ENCODE measurements around the gene SCUBE3. TPM values are rescaled to one million over a fixed set of nuclear protein-coding genes. Genes with fewer than 3 reads are reported as not detected.
A peak's percentile ranks its signal among the peaks of the same experiment; 100 is the strongest.

Gene SCUBE3
- total and polyA plus RNA-seq, 2 of the 13 experiments (the other 11 are each of a cell fraction or from before 2014, with no cell fraction given), result not detected

GRCh38 chr6:35185302-35185681 is 28.5 kb upstream of the SCUBE3 start (continued):
- TF ChIP-seq PRPF4 (IDR thresholded peaks at IDR 0.05; ENCODE audit: low read depth, low read length, poor library complexity, severe bottlenecking), result no peak
- TF ChIP-seq RARA (CRISPR knock-in tag; IDR thresholded peaks at IDR 0.05), result 0 out of 2 replicates have a peak, but pooled peaks have one; percentile 10
- no peak for TF ChIP-seq ISX (CRISPR knock-in tag; conservative IDR thresholded peaks at IDR 0.05)
- no peak for TF ChIP-seq ZNF777 (CRISPR knock-in tag; IDR thresholded peaks at IDR 0.05)
- no peak for TF ChIP-seq ZFP36 (IDR thresholded peaks at IDR 0.05; ENCODE audit: borderline replicate concordance, low read depth, low read length, partially characterized antibody)
- no peak for TF ChIP-seq RELA (CRISPR knock-in tag; IDR thresholded peaks at IDR 0.05)
- TF ChIP-seq TRAFD1 (CRISPR knock-in tag; IDR thresholded peaks at IDR 0.05; ENCODE audit: borderline replicate concordance), result no peak
- TF ChIP-seq ZNF451 (CRISPR knock-in tag; IDR thresholded peaks at IDR 0.05), result no peak
- no peak for TF ChIP-seq THAP7 (CRISPR knock-in tag; IDR thresholded peaks at IDR 0.05)
- no peak for TF ChIP-seq ZNF382 (CRISPR knock-in tag; IDR thresholded peaks at IDR 0.05; ENCODE audit: borderline replicate concordance)
- no peak for TF ChIP-seq BHLHE40 (IDR thresholded peaks at IDR 0.05; ENCODE audit: low read length)
- no peak for TF ChIP-seq ZKSCAN5 (CRISPR knock-in tag; IDR thresholded peaks at IDR 0.05)
- no peak for TF ChIP-seq BRD4 (CRISPR knock-in tag; IDR thresholded peaks at IDR 0.05)
- TF ChIP-seq KAT7 (CRISPR knock-in tag; IDR thresholded peaks at IDR 0.05; ENCODE audit: borderline replicate concordance), result no peak
- TF ChIP-seq TEF (CRISPR knock-in tag; IDR thresholded peaks at IDR 0.05), result peak; percentile 75
- TF ChIP-seq NR2C2 (CRISPR knock-in tag; IDR thresholded peaks at IDR 0.05; ENCODE audit: borderline replicate concordance), result no peak
- peak; percentile 49; the same call in 1 of the 2 replicates for TF ChIP-seq SOX5 (CRISPR knock-in tag; IDR thresholded peaks at IDR 0.05; ENCODE audit: borderline replicate concordance)
- TF ChIP-seq ATF3 (CRISPR knock-in tag; IDR thresholded peaks at IDR 0.05), result peak; percentile 19; the same call in 1 of the 2 replicates
- TF ChIP-seq ZNF264 (CRISPR knock-in tag; IDR thresholded peaks at IDR 0.05), result 0 out of 2 replicates have a peak, but pooled peaks have one; percentile 16
- TF ChIP-seq GRHL1 (CRISPR knock-in tag; conservative IDR thresholded peaks at IDR 0.05), result no peak
- TF ChIP-seq ZBTB10 (CRISPR knock-in tag; IDR thresholded peaks at IDR 0.05; ENCODE audit: borderline replicate concordance), result no peak
- TF ChIP-seq ZFYVE20 (CRISPR knock-in tag; IDR thresholded peaks at IDR 0.05; ENCODE audit: borderline replicate concordance, low read depth), result no peak
